B cell (primary cell): ENCODE data around the gene MYO1C. TPM values are rescaled to one million over a fixed set of nuclear protein-coding genes. Genes with fewer than 3 reads are reported as not detected.

ENCODE experiments used
- ATAC-seq: fragments of 200-7000 bp; cut with Tn5 transposase; one replicate; pipeline ENCODE4 v1.10.0; 2021; ENCODE audit warnings: low read depth, mild to moderate bottlenecking, moderate number of reproducible peaks, moderate library complexity
- CTCF ChIA-PET: fragments of 350-600 bp; sonication (Branson Sonifier 250); formaldehyde crosslinking; loops from one replicate; lab custom pipeline; 2021; ENCODE audit warnings: antibody characterized with exemption, inconsistent platforms; lab: Charles Lee
- POLR2A ChIA-PET: fragments of 350-600 bp; sonication (Branson Sonifier 250); formaldehyde crosslinking; loops from one replicate; lab custom pipeline; 2021; ENCODE audit warnings: antibody characterized with exemption; lab: Charles Lee
- DNase-seq: peaks from one replicate; pipeline ENCODE4 v3.0.0; 2013
- H2AFZ ChIP-seq: 2 replicates; pipeline ENCODE4 v1.6.1; 2012; ENCODE audit warnings: mild to moderate bottlenecking, low read depth, low read length; ENCODE audit not compliant: insufficient read depth, poor library complexity, severe bottlenecking
- H3K27ac ChIP-seq, 2 donors: 1 replicate in 1 of 2; 2 replicates in 1 of 2; pipeline ENCODE4 v1.5.1; 2012 to 2013; ENCODE audit warnings: low read length in 2 of 2, mild to moderate bottlenecking in 2 of 2, moderate library complexity in 1 of 2
- H3K27me3 ChIP-seq, 4 experiments: fragments of 200-600 bp in 1 of 4; sonication (generic) in 1 of 4; replicated peaks in 1 of 4; 1 replicate in 2 of 4; 2 replicates in 2 of 4; pipeline versions ENCODE4 v1.6.1 to v1.7.0; 2013 to 2016; ENCODE audit warnings: low read length in 3 of 4, mild to moderate bottlenecking in 2 of 4, mixed read lengths in 1 of 4, moderate library complexity in 1 of 4; ENCODE audit not compliant: insufficient read depth in 4 of 4, control insufficient read depth in 3 of 4; ENCODE audit errors: control extremely low read depth in 1 of 4
- H3K36me3 ChIP-seq, 2 experiments: replicated peaks in 1 of 2; 1 replicate in 1 of 2; 2 replicates in 1 of 2; pipeline versions ENCODE4 v1.6.1 to v1.7.1; 2013; ENCODE audit warnings: low read length in 1 of 2; ENCODE audit not compliant: insufficient read depth in 2 of 2, control insufficient read depth in 1 of 2; ENCODE audit errors: control extremely low read depth in 1 of 2, extremely low read depth in 1 of 2
- H3K4me1 ChIP-seq, 2 donors: fragments of 200-600 bp in 1 of 2; sonication (generic) in 1 of 2; 1 replicate in 1 of 2; 2 replicates in 1 of 2; pipeline versions ENCODE4 v1.5.1 to v1.6.1; 2013 to 2017; ENCODE audit warnings: low read length in 2 of 2; ENCODE audit not compliant: control insufficient read depth in 2 of 2, insufficient read depth in 2 of 2
- H3K4me2 ChIP-seq: replicated peaks from 2 replicates; pipeline ENCODE3; 2012; ENCODE audit warnings: mild to moderate bottlenecking, low read depth, low read length; ENCODE audit not compliant: poor library complexity, severe bottlenecking
- H3K4me3 ChIP-seq, 5 experiments: fragments of 200-600 bp in 1 of 5; sonication (generic) in 1 of 5; 1 replicate in 3 of 5; 2 replicates in 2 of 5; pipeline versions ENCODE4 v1.5.1 to v1.7.0; 2011 to 2016; ENCODE audit warnings: low read length in 4 of 5, mild to moderate bottlenecking in 4 of 5, low read depth in 2 of 5, control low read depth in 1 of 5, moderate library complexity in 1 of 5; ENCODE audit not compliant: insufficient read depth in 1 of 5; ENCODE audit errors: control extremely low read depth in 1 of 5, extremely low read depth in 1 of 5
- H3K79me2 ChIP-seq: fragments of 200-600 bp; sonication (generic); one replicate; pipeline ENCODE4 v1.6.0; 2016; ENCODE audit warnings: low read length; ENCODE audit not compliant: control insufficient read depth, insufficient read depth
- H3K9ac ChIP-seq: fragments of 200-600 bp; sonication (generic); 2 replicates; pipeline ENCODE4 v1.6.1; 2017; ENCODE audit warnings: mild to moderate bottlenecking, low read length, moderate library complexity
- H3K9me3 ChIP-seq, 3 donors: one replicate each; pipeline versions ENCODE4 v1.6.1 to v1.7.1; 2013; ENCODE audit warnings: low read length in 2 of 3; ENCODE audit not compliant: control insufficient read depth in 2 of 3, insufficient read depth in 1 of 3; ENCODE audit errors: control extremely low read depth in 1 of 3
- H4K20me1 ChIP-seq: 2 replicates; pipeline ENCODE4 v1.6.0; 2012; ENCODE audit warnings: mild to moderate bottlenecking, low read length; ENCODE audit not compliant: insufficient read depth, control insufficient read depth, poor library complexity, severe bottlenecking
- H3K27ac Mint-ChIP-seq: one replicate; pipeline ENCODE4 v1.8.0; 2021; ENCODE audit warnings: mixed read lengths
- H3K27me3 Mint-ChIP-seq: one replicate; pipeline ENCODE4 v1.8.0; 2021; ENCODE audit warnings: mixed read lengths
- H3K4me1 Mint-ChIP-seq: one replicate; pipeline ENCODE4 v1.8.0; 2021; ENCODE audit warnings: mixed read lengths
- H3K4me3 Mint-ChIP-seq: one replicate; pipeline ENCODE4 v1.8.0; 2021; ENCODE audit warnings: mixed read lengths
- H3K9me3 Mint-ChIP-seq: one replicate; pipeline ENCODE4 v1.8.0; 2022; ENCODE audit warnings: mixed read lengths; ENCODE audit not compliant: insufficient read depth
- CTCF ChIP-seq: fragments of 200-600 bp; IDR thresholded peaks from one replicate; pipeline ENCODE4 v1.8.0; 2022; ENCODE audit warnings: antibody characterized with exemption, mild to moderate bottlenecking
- EZH2 ChIP-seq: IDR thresholded peaks from 2 replicates; pipeline ENCODE4 v1.6.1; 2012; ENCODE audit warnings: borderline replicate concordance, low read depth, mild to moderate bottlenecking, moderate library complexity, low read length; ENCODE audit not compliant: insufficient read depth, poor library complexity, severe bottlenecking
- WGBS: methylation state at CpG from one replicate; pipeline ENCODE4 v1.1.5; 2013; ENCODE audit warnings: missing lambda C conversion rate; ENCODE audit not compliant: insufficient coverage; 5-methylcytosine and 5-hydroxymethylcytosine counted together
- intact Hi-C: fragments of 100-400 bp; cut with micrococcal nuclease; formaldehyde crosslinking; loops from one replicate; pipeline ENCODE4 v1.10.0; 2022
- polyA plus RNA-seq: library from polyadenylated mRNA; depleted of rRNA; stranded (reverse); fragments of >200 nt; gene quantifications from 2 replicates; pipeline ENCODE4 v1.2.3, GENCODE V29; 2012
- total RNA-seq, 2 donors: library from RNA; stranded (reverse); fragments of 120-200 nt in 1 of 2; gene quantifications; 1 replicate in 1 of 2; 2 replicates in 1 of 2; pipeline versions ENCODE4 v1.2.3 to v1.2.4, GENCODE V29; 2013 to 2022

The MYO1C gene
- total and polyA plus RNA-seq, 2 donors (not counting 1 experiment from before 2014, with no cell fraction given) = 54.7 to 81.7 TPM

- peak overlapping the region in 1 of 2 donors; percentile 81 for H3K27ac ChIP-seq
- CTCF ChIA-PET = interaction anchor here (0.7 to 3.9 kb wide), 5 partner anchors 10 to 282 kb away, joined by 3 to 23 read pairs (median 6); partner anchors contain the start of gene INPP5K
- Mint-ChIP-seq H3K4me1 (peaks cover 42% of the 10 kb centered on the region), H3K27ac (peak overlapping the region; percentile 77), H3K27me3 (no peaks in the 10 kb centered on the region), H3K4me3 (peak overlapping the region; percentile 72), H3K9me3 (no peaks in the 10 kb centered on the region)
- peak; percentile 81 for DNase-seq
- H3K79me2 ChIP-seq = peaks cover 17% of the 10 kb centered on the region
- no peaks in the 10 kb centered on the region for H3K9me3 ChIP-seq
- H3K9ac ChIP-seq = no peak overlapping the region
- H3K4me1 ChIP-seq = peaks cover 36 to 66% of the 10 kb centered on the region in 2 donors
- peaks cover 0 to 44% of the 10 kb centered on the region in 2 experiments for H3K36me3 ChIP-seq
- H3K4me3 ChIP-seq = no peak overlapping the region
- TF ChIP-seq EZH2 = no peak
- no peak for TF ChIP-seq CTCF
- ATAC-seq = peak; percentile 68
- POLR2A ChIA-PET = interaction anchor here (0.5 to 2.4 kb wide), 9 partner anchors 8 to 242 kb away, joined by 3 to 24 read pairs (median 8); partner anchors contain the start of gene INPP5K
- intact Hi-C loops = loop anchor here (1.0 to 5.0 kb wide), 4 partner anchors 11 to 107 kb away; no protein-coding TSS in a partner anchor
- peaks cover 58% of the 10 kb centered on the region for H4K20me1 ChIP-seq
- H2AFZ ChIP-seq = no peak overlapping the region
- H3K27me3 ChIP-seq = no peaks in the 10 kb centered on the region
- H3K4me2 ChIP-seq = peak overlapping the region; percentile 78
- 31% methylated on average over 9 of the region's 10 CpGs for WGBS
These were observed 18.6 kb downstream of the MYO1C start for GRCh38 chr17:1473841-1474240.

DNA sequence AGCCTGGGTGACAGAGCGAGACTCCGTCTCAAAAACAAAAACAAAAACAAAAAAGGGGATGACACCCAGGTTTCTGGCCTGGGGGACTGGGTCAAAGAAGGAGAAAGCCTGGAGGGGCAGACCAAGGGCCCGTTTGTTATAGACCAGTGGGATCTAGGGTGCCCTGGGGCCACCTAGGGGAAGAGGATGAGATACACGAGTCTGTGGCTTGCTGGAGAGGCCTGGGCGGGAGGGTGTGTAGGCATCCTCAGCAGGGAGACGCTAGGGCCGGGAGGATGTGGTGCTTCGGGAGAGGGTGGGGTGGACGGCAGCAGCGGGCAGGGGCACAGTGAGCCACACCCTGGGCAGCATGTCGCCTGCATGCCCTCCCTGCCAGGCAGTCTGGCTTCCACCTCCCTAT lies 19.3 kb downstream of the MYO1C start:
- Histone ChIP-seq H3K4me3 (no peak overlapping the region), H3K9me3 (no peaks in the 10 kb centered on the region), H3K79me2 (peaks cover 17% of the 10 kb centered on the region), H3K9ac (no peak overlapping the region), H4K20me1 (peaks cover 60% of the 10 kb centered on the region), H3K27me3 (no peaks in the 10 kb centered on the region), H3K27ac (no peak overlapping the region), H3K36me3 (peaks cover 0 to 44% of the 10 kb centered on the region in 2 experiments), H2AFZ (no peak overlapping the region), H3K4me2 (peak overlapping the region; percentile 78), H3K4me1 (peaks cover 36 to 66% of the 10 kb centered on the region in 2 donors)
- DNase-seq (no peak), ATAC-seq (no peak)
- WGBS = 59% methylated on average over 9 of the region's 11 CpGs
- Mint-ChIP-seq H3K27me3 (no peaks in the 10 kb centered on the region), H3K4me3 (no peak overlapping the region), H3K27ac (peak overlapping the region; percentile 77), H3K9me3 (no peaks in the 10 kb centered on the region), H3K4me1 (peaks cover 42% of the 10 kb centered on the region)
- TF ChIP-seq EZH2 (no peak), CTCF (no peak)
- ChIA-PET CTCF (interaction anchor here (0.5 to 3.9 kb wide), 2 partner anchors 107 to 216 kb away, joined by 3 to 23 read pairs; no protein-coding TSS in a partner anchor), POLR2A (interaction anchor here (0.6 to 1.3 kb wide), 3 partner anchors 13 to 17 kb away, joined by 3 to 5 read pairs (median 4); no protein-coding TSS in a partner anchor)
- intact Hi-C loops = loop anchor here (5.0 kb wide), 1 partner anchor 106 kb away; no protein-coding TSS in a partner anchor
